HepG2 (cell line): ENCODE results near the gene SPDYE5. TPM values are rescaled to one million over a fixed set of nuclear protein-coding genes. Genes with fewer than 3 reads are reported as not detected.
"Not testable (repeated sequence)": the region's sequence is repeated elsewhere in the genome, so short reads cannot be mapped to it uniquely, and the experiment has no call there.

ENCODE experiments used
- ATAC-seq: fragments of 200-7000 bp; cut with Tn5 transposase; 3 replicates; pipeline ENCODE4 v1.9.1; 2020; ENCODE audit warnings: mild to moderate bottlenecking, moderate library complexity
- BruUV-seq: library from RNA; stranded (reverse); fragments of 400-500 nt; replicated peaks from 2 replicates; lab custom pipeline; 2021; lab: Mats Ljungman, UMichigan
- CTCF ChIA-PET: fragments of 300-600 bp; formaldehyde crosslinking; extraction: SDS; loops from one replicate; lab custom pipeline; 2021; ENCODE audit warnings: low total read pairs, inconsistent platforms, low intra/inter-chr PET ratio; lab: Yijun Ruan, JAX
- POLR2A ChIA-PET: fragments of 350-600 bp; sonication (Branson Sonifier 250); formaldehyde crosslinking; loops from one replicate; lab custom pipeline; 2020; ENCODE audit warnings: antibody characterized with exemption, inconsistent platforms; lab: Yijun Ruan, JAX
- DNase-seq: peaks from one replicate; pipeline ENCODE4 v3.0.0-alpha.2; 2015; ENCODE audit warnings: low spot score
- FAIRE-seq: peaks from 3 replicates; lab custom pipeline; 2011; peaks lifted over from hg19 to GRCh38; lab: Jason Lieb, UNC
- H2AFZ ChIP-seq: one replicate; pipeline ENCODE4 v1.6.1; 2011; ENCODE audit warnings: low read length, inconsistent platforms
- H3K27ac ChIP-seq: fragments of 300-600 bp; 3 replicates; pipeline ENCODE4 v1.8.0; 2011; ENCODE audit warnings: mixed run types, mild to moderate bottlenecking, mixed read lengths, low read length, inconsistent platforms; ENCODE audit not compliant: insufficient read depth; ENCODE audit errors: extremely low read length
- H3K27me3 ChIP-seq, 2 experiments: fragments of 200-600 bp in 1 of 2; 2 replicates in 1 of 2; 3 replicates in 1 of 2; pipeline versions ENCODE4 v1.6.0 to v1.8.0; 2011; ENCODE audit warnings: low read length in 2 of 2, mild to moderate bottlenecking in 2 of 2, moderate library complexity in 2 of 2, inconsistent platforms in 1 of 2; ENCODE audit not compliant: insufficient read depth in 2 of 2, control insufficient read depth in 1 of 2
- H3K36me3 ChIP-seq, 2 experiments: fragments of 200-600 bp in 1 of 2; replicated peaks in 1 of 2; 2 replicates in 1 of 2; 3 replicates in 1 of 2; pipeline versions ENCODE4 v1.5.1 to v1.8.0; 2011; ENCODE audit warnings: low read length in 2 of 2, inconsistent platforms in 1 of 2; ENCODE audit not compliant: insufficient read depth in 2 of 2, control insufficient read depth in 1 of 2
- H3K4me1 ChIP-seq: 2 replicates; pipeline ENCODE4 v1.5.1; 2012; ENCODE audit warnings: low read length, inconsistent platforms; ENCODE audit not compliant: insufficient read depth
- H3K4me2 ChIP-seq: 2 replicates; pipeline ENCODE4 v1.6.0; 2011; ENCODE audit warnings: low read depth, low read length, inconsistent platforms
- H3K4me3 ChIP-seq, 3 experiments: fragments of 200-600 bp in 1 of 3; sonication (generic), shearing (Covaris generic) in 1 of 3; replicated peaks in 1 of 3; 2 replicates each; pipeline ENCODE4 v1.5.1; 2011 to 2016; ENCODE audit warnings: low read length in 3 of 3, inconsistent platforms in 2 of 3, low read depth in 2 of 3, mild to moderate bottlenecking in 2 of 3, control low read depth in 1 of 3, mixed read lengths in 1 of 3; ENCODE audit not compliant: insufficient read depth in 1 of 3
- H3K79me2 ChIP-seq: one replicate; pipeline ENCODE4 v1.6.1; 2011; ENCODE audit warnings: low read length, inconsistent platforms; ENCODE audit not compliant: insufficient read depth
- H3K9ac ChIP-seq: 2 replicates; pipeline ENCODE4 v1.6.0; 2011; ENCODE audit warnings: mild to moderate bottlenecking, low read depth, low read length, inconsistent platforms; ENCODE audit not compliant: insufficient read depth
- H3K9me3 ChIP-seq: 2 replicates; pipeline ENCODE4 v1.5.1; 2012; ENCODE audit warnings: mild to moderate bottlenecking, low read length
- H4K20me1 ChIP-seq: 2 replicates; pipeline ENCODE4 v1.6.0; 2011; ENCODE audit warnings: inconsistent platforms, mild to moderate bottlenecking, low read length, moderate library complexity; ENCODE audit not compliant: insufficient read depth
- CTCF ChIP-seq: sonication (generic); formaldehyde crosslinking; IDR thresholded peaks from 2 replicates; pipeline ENCODE4 v1.5.0; 2020; ENCODE audit warnings: mild to moderate bottlenecking, missing genetic modification reagents, moderate library complexity
- STAG1 ChIP-seq: sonication (generic); formaldehyde crosslinking; IDR thresholded peaks from 2 replicates; pipeline ENCODE4 v1.4.0; 2020; ENCODE audit warnings: missing genetic modification reagents
- ZNF652 ChIP-seq: IDR thresholded peaks from 2 replicates; pipeline ENCODE4 v1.6.1; 2016; ENCODE audit warnings: low read depth, borderline replicate concordance
- WGBS: methylation state at CpG from one replicate; pipeline ENCODE4 v1.1.6; 2017; ENCODE audit warnings: low lambda C conversion rate; 5-methylcytosine and 5-hydroxymethylcytosine counted together
- in situ Hi-C: cut with HindIII; loops from 2 replicates; pipeline ENCODE4 v1.10.0; 2017; ENCODE audit warnings: low pct_unique_long_range_greater_than_20kb; ENCODE audit not compliant: extremely low pct_ligation_motif_present
- intact Hi-C: fragments of 100-400 bp; cut with micrococcal nuclease; formaldehyde crosslinking; loops from one replicate; pipeline ENCODE4 v1.10.0; 2022; ENCODE audit not compliant: unreplicated experiment
- polyA plus RNA-seq, 8 experiments: library from polyadenylated mRNA; depleted of rRNA in 3 of 8; stranded (reverse) in 7 of 8; unstranded in 1 of 8; fragments of >200 nt; fragmentation: Illumina TruSeq in 4 of 8; extraction: Trizol in 4 of 8; gene quantifications; 2 replicates each; pipeline versions ENCODE4 v1.2.1 to v1.2.3, GENCODE V29; 2011 to 2016; ENCODE audit warnings: low read depth in 4 of 8, missing spikeins in 1 of 8, mixed read lengths in 1 of 8; ENCODE audit not compliant: insufficient read depth in 1 of 8
- total RNA-seq, 5 experiments: library from RNA; depleted of rRNA; stranded (reverse); fragments of >200 nt; fragmentation: Illumina TruSeq; extraction: Trizol; gene quantifications; 2 replicates each; pipeline ENCODE4 v1.2.3, GENCODE V29; 2016; ENCODE audit warnings: low read depth in 1 of 5

Gene SPDYE5
- total and polyA plus RNA-seq, 2 of the 13 experiments (the other 11 are each of a cell fraction or from before 2014, with no cell fraction given): not detected

GRCh38 chr7:75452494-75452955 lies 39.6 kb upstream of the SPDYE5 start:
- H3K36me3 ChIP-seq, H3K4me2 ChIP-seq, H3K4me1 ChIP-seq, H3K27ac ChIP-seq, CTCF ChIA-PET: not testable (repeated sequence)
- WGBS: 44% methylated on average over 2 of the region's 4 CpGs
- TF ChIP-seq ZNF652 (peak; percentile 90), CTCF (CRISPR knock-in tag) (0 out of 2 replicates have a peak, but pooled peaks have one; percentile 2), STAG1 (CRISPR knock-in tag) (peak; percentile 43)
- TF ChIP-seq, all 625 proteins: peak for 3; not testable (repeated sequence) for 622
- H4K20me1 ChIP-seq, BruUV-seq, DNase-seq, intact Hi-C loops, H3K4me3 ChIP-seq, H2AFZ ChIP-seq, POLR2A ChIA-PET, H3K9me3 ChIP-seq, in situ Hi-C loops, H3K79me2 ChIP-seq, H3K9ac ChIP-seq, H3K27me3 ChIP-seq, FAIRE-seq: not testable (repeated sequence)
- peak; percentile 89 for ATAC-seq

GRCh38 chr7:75456403-75456802 lies 35.7 kb upstream of the SPDYE5 start:
- H3K4me3 ChIP-seq, intact Hi-C loops, BruUV-seq, H4K20me1 ChIP-seq, in situ Hi-C loops, H3K9ac ChIP-seq, DNase-seq, H2AFZ ChIP-seq, CTCF ChIA-PET, H3K79me2 ChIP-seq, ATAC-seq, H3K27ac ChIP-seq, H3K4me1 ChIP-seq, H3K27me3 ChIP-seq, H3K4me2 ChIP-seq, FAIRE-seq, H3K36me3 ChIP-seq, H3K9me3 ChIP-seq, POLR2A ChIA-PET: not testable (repeated sequence)
- WGBS: 97% methylated on average over 9 of the region's 10 CpGs

- H2AFZ ChIP-seq, H3K27ac ChIP-seq, H4K20me1 ChIP-seq, FAIRE-seq, BruUV-seq, CTCF ChIA-PET, H3K79me2 ChIP-seq, H3K9me3 ChIP-seq, POLR2A ChIA-PET, DNase-seq, H3K9ac ChIP-seq, H3K27me3 ChIP-seq, H3K4me1 ChIP-seq, H3K4me3 ChIP-seq, H3K4me2 ChIP-seq, in situ Hi-C loops, intact Hi-C loops, H3K36me3 ChIP-seq, ATAC-seq: not testable (repeated sequence)
- no CpG with 5 or more reads among the region's 5 CpGs for WGBS
Measured at GRCh38 chr7:75458034-75458433, 34.1 kb upstream of the SPDYE5 start.

GRCh38 chr7:75460541-75460940 lies 31.6 kb upstream of the SPDYE5 start:
- H3K27ac ChIP-seq, H4K20me1 ChIP-seq, H3K27me3 ChIP-seq, POLR2A ChIA-PET, H2AFZ ChIP-seq, BruUV-seq, ATAC-seq, H3K4me1 ChIP-seq, H3K9me3 ChIP-seq, FAIRE-seq, DNase-seq, H3K79me2 ChIP-seq, H3K36me3 ChIP-seq, intact Hi-C loops, H3K4me3 ChIP-seq, in situ Hi-C loops, H3K4me2 ChIP-seq, CTCF ChIA-PET, H3K9ac ChIP-seq: not testable (repeated sequence)
- 83% methylated on average over 1 of the region's 5 CpGs for WGBS
